HG02840 (cell line): ENCODE results near the gene ARL8A.
A peak's percentile ranks its signal among the peaks of the same experiment; 100 is the strongest.
"Not testable (repeated sequence)": the region's sequence is repeated elsewhere in the genome, so short reads cannot be mapped to it uniquely, and the experiment has no call there.

ENCODE experiments used
- ATAC-seq: cut with Tn5 transposase; IDR thresholded peaks from one replicate; pipeline ENCODE4 v1.9.1; 2021; ENCODE audit warnings: mild to moderate bottlenecking, moderate library complexity, moderate number of reproducible peaks; ENCODE audit not compliant: unreplicated experiment, low FRiP score

The ARL8A gene

DNA sequence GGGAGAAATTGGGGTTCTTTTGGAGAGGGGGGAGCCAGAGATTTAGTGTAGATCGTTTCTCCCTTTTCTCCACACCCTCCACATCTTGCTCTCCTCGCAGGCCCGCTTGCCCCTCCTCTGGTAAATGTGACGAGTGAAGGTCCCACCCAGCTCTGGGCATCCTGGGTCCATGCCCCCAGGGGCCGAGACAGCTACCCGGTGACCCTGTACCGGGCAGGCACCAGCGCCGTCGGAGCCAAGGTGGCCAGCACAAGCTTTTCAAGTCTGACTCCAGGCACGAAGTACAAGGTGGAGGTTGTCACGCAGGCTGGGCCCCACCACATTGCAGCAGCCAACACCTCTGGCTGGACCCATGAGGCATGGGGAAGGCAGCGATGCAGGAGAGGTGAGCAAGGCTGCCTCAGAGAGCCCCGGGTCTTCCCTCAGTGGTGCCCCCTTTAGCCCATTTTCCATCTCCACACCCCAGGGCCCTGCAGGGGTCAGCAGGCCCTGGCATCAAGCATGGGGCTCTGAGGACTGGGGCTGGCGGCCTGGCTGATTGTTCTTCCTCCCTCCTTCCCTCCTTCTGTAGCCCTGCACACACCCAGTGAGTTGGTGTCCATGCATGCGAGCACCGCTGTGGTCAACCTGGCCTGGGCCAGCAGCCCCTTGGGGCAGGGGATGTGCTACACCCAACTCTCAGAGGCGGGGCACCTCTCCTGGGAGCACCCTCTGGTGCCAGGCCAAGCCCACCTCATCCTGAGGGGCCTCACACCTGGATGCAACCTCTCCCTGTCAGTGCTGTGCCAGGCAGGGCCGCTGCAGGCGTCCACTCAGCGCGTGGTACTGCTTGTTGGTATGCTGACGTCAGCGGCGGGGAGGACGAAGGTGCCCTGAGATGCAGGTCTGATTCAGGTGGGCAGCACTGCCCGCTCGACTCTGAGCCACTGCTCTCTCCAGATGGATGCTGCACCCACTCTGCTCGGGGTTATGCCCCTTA is 32.7 kb upstream of the ARL8A start:
- no peak for ATAC-seq

DNA sequence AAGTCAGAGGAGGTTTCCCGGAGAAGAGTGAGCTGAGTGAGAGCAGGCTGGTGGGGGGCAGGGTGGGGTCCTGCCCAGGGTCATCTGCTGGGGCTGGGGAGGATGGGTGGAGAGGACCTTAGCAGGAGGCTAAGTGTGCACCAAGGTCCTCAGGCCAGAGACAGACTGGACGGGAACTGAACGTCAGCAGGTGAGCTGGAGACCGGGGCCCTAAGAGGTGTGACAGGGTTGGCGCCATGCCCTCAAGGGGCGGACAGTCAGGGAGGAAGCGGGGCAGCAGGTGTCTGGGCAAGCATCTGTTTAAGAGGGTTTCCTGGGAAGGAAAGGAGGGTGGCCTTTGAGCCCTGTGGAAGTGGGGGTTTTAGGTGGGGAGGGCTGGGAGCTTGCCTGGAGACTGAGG is 29.5 kb upstream of the ARL8A start:
- ATAC-seq = no peak

- no peak for ATAC-seq
Observed at GRCh38 chr1:202172015-202172355, 27.4 kb upstream of the ARL8A start.

GRCh38 chr1:202171292-202172014 is 26.9 kb upstream of the ARL8A start:
- no peak for ATAC-seq

DNA sequence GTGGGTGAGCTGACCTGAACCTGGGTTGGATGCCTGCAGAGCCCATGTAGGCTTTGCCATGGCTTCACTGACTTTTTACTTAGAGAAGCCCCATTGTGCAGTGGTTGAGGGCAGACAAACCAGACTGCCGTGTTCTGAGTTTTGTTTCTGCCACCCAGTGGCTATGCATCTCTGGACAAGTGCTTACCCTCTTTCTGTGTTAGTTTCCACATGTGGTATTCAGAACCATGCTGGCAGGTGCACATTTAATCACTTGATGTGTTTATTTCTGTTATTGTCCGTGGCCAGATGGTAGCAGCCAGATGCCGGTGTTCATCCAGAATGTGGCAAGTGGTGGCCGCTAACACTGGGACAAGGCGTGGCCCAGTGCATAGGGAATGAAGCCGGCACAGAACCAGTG is 26.2 kb upstream of the ARL8A start:
- ATAC-seq = no peak

DNA sequence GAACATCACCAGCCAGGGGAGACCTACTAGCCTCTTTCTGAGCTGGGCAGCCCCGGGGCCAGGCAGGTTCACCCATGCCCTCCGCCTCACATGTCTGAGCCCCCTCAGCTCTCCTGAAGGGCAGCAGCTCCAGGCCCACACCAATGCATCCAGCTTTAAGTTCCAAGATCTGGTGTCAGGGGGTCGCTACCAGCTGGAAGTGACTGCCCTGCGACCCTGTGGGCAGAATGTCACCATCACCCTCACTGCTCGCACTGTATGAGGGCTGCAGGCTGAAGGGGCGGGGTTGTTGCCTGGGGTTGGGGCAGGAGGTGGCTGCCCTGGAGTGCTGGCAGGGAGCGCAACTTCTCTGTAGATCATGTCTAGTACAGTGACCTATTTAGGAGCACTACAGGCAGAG is 24.3 kb upstream of the ARL8A start:
- no peak for ATAC-seq

DNA sequence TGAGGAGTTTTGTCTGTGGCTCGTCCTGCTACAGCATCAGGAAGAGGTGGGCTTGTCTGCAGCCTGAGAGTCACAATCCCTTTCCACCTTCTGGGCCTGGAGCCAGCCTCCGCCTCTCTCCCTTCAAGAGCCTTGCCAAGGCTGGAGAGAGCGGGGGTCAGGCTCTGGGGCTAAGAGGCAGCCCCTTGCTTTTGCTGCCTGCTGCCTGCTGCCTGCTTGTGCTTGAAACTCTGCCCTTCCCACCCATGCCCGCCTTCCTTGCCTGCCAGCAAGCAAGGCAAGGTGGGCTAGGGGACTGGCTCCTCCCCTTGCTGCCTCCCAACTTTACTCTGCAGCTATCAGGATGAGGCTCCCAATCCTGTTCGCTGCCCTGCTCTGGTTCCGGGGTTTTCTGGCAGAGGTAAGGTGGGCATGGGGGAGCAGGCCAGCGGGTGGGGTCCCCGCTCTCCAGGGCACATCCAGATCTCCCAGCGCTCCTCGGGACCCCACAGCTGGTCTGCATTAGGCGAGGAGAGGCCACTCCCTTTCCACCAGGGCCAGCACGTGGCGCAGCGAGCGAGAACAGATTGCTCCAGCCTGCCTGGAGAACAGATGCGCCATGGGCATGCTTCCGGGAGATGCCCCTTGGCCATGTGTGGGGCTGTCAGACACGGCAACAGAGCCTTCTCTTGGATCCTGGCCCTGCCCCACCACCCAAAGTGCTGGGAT is 23.3 kb upstream of the ARL8A start:
- ATAC-seq = no peak

- not testable (repeated sequence) for ATAC-seq
Observed at GRCh38 chr1:202167054-202167453, 22.5 kb upstream of the ARL8A start.

DNA sequence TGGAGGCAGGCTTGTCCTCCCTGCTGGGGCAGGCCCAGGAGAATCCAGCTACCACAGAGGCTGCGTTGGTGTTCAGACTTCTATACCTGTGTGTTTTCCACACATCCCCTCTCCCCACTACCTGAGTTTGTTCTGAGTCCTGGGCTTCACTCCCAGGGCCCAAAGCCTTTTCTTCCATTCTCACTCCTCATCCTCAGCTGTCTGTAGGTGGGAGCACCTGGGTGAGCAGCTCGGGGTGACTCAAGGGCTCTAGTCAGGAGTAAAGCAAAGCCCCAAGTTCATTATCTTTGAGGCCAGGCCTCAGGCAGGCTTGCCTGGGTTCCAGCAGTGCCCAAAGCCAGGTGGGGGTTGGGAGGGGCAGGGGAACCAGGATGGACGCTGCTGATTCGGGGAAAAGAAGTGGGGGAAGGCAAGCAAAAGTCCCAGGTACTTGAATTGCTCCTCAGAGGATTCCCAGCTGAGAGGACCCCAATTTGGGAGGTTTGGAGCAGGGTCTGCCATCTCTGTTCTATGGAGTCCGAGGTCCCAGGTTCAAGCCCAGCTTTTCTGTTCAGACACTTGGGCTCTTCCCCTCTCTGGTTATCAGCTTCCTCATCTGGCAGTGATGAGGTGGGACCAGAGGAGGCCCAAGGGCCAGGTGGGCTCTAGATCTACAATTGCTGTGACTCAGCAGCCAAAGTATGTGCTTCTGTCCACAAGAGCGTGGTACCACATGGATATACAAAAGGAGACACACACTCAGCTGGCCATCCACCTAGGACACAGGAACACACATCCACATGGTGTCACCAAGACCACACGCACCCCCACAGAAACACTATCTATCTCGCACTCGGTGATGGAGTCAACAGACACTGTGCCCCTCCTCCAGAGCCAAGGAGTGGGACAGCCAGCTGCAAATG is 21.7 kb upstream of the ARL8A start:
- no peak for ATAC-seq

GRCh38 chr1:202165267-202165941 is 20.9 kb upstream of the ARL8A start:
- ATAC-seq = no peak

DNA sequence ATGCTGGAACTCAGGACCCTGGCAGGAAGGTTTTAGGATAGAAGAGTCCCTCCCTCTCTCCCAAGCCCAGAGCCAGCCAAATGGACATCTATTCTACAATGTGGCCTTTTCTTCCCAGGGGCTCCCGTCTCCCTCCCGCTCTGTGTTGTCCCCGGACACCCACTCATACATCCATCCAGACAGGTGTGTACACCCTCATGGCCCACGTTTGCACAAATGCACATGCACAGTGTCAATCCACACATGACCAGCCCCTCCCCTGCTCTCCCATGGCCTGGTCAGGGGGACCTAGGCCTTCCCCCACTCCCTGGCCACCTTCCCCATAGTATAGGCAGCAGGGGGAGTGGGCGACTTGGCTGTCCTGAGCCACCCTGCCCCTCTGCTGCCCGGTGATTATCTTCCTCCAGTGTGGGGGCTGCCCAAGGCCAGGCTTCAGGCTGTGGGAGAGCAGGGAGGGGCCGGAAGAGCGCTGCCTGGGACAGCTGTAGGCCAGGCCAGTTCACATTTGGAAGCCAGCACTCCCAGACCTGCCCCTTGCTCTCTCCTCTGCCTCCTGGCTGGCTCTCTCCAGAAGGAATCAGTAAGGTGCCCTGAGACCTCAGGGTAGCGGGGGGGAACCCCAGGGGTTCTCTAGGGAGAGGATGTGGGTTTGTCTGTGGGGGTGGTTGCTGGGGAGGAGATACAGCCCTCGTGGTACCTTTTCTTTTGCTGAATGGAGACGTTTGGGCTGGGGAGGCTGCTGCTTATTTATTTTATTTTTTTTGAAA is 19.9 kb upstream of the ARL8A start:
- ATAC-seq = peak; percentile 47

DNA sequence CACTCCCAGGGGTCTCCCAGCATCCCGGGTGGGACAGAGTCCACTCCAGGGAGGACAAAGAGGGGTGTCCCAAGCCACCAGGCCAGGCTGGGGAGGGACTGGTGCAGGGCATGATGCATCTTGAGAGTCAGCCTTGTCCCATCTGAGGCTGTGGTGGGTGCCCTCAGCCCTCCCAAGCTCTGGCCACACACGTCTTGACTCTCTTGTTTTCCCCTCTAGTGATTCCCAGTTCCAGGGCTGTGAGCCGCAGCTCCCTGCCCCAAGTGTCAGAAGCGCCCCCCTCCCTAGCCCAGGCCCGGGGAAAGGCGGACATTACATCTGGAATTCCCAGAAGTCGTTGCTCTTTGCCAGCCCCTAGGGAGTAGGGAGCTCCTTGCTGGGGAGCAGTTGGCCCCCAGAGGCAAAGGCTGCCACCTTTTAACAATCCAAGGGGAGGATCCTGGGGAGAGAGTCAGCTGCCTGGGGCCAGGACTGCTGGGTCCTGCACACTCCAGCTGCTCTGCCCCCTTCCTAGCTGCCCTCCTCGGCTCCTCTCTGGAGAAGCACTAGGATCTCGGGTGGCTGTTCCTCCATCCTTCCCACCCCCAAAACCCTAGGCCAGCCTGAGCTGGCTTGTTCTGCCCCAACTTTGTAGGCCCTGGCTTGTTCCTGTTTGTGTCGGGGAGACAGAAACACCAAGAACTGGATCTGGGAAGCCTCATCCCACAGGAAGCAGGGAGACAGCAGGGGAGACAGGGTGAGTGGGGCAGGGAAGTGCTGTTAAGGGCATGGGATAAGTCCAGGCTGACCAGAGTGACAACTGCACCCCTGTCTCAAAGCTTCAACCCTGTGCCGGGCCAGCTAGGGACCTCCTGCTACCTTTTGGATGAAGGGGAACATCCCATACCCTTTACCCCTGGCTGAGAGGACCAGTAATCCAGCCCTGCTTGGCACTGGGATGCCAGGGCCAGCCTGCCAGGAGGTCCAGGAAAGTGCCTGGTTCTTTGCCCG is 19.0 kb upstream of the ARL8A start:
- ATAC-seq = no peak

- no peak for ATAC-seq
Observed at GRCh38 chr1:202162418-202163280, 18.1 kb upstream of the ARL8A start.

DNA sequence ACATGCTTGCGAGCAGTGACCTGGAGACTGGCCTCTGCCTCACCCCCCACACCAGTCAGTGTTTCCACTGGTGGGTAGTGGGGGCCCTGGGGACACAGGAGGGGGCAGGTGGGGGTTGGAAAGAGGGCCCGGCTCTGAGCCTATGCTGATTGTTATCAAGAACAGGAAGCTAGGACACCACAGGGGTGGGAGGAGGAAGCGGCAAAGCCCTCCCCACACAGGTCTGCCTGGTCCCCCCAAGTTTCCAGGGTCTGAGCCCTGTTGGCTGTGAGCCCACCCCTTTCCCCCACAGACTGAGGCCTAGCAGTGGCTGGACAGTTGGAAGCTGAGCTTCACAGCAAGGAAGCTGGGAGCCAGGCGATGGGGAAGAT is 17.5 kb upstream of the ARL8A start:
- ATAC-seq = no peak

GRCh38 chr1:202161151-202162046 is 16.9 kb upstream of the ARL8A start:
- no peak for ATAC-seq
